GM10266 (cell line): ENCODE data around the gene TRAPPC1.

ENCODE experiments used
- DNase-seq: peaks from one replicate; pipeline ENCODE4 v3.0.0; 2012; ENCODE audit errors: extremely low spot score
- TF ChIP-seq, protein P1 (sequence below): IDR thresholded peaks from 2 replicates; pipeline ENCODE4 v1.5.1; 2012; ENCODE audit warnings: mild to moderate bottlenecking, low read depth; ENCODE audit not compliant: control insufficient read depth, insufficient read depth; ENCODE audit errors: missing control alignments

The TRAPPC1 gene, protein sequence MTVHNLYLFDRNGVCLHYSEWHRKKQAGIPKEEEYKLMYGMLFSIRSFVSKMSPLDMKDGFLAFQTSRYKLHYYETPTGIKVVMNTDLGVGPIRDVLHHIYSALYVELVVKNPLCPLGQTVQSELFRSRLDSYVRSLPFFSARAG

DNA sequence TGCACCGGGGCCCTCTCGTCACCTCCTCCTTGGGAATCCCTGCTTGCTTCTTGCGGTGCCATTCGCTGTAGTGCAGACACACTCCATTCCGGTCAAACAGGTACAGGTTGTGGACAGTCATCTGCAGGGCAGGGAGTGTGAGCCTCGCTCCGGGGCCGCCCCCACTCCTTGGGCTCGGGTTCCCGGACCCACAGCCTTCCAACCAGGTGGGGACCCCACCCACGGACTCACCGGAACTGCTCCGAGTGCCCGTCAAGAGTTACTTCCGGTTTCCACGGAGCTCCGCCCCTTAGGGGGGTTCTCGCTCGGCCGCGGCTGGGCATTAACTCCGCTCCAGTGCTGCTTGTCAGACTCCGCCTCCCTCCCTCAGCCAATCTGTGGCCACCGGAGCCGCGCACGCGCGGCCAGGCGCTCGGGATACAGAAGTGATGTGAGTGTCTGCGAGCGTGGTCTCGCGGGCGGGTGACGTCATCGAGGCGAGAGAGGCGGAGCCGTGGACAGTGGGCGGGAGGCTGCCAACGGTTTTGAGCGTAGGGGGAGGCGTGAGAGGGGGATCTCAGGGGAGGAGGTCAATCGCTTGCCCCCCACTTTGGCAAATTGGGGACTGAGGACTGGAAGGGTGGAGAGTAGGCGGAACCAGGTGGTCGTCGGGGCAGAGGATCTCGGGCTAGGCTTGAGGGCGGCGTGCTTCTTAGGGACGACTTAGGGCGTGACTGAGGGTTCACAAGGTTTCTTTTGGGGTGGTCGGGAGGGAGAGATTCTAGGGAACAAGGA lies at the start of gene TRAPPC1, which contains the start of gene CNTROB:
TSS of gene TRAPPC1 (minus strand) at position 238 of the 774 bp plus-strand sequence. CDS start at position 121, 117 bp downstream.
TSS of gene CNTROB (plus strand) at position 498 of the 774 bp plus-strand sequence. CDS start 874 bp downstream, outside the sequence.
- TF ChIP-seq, protein P1, sequence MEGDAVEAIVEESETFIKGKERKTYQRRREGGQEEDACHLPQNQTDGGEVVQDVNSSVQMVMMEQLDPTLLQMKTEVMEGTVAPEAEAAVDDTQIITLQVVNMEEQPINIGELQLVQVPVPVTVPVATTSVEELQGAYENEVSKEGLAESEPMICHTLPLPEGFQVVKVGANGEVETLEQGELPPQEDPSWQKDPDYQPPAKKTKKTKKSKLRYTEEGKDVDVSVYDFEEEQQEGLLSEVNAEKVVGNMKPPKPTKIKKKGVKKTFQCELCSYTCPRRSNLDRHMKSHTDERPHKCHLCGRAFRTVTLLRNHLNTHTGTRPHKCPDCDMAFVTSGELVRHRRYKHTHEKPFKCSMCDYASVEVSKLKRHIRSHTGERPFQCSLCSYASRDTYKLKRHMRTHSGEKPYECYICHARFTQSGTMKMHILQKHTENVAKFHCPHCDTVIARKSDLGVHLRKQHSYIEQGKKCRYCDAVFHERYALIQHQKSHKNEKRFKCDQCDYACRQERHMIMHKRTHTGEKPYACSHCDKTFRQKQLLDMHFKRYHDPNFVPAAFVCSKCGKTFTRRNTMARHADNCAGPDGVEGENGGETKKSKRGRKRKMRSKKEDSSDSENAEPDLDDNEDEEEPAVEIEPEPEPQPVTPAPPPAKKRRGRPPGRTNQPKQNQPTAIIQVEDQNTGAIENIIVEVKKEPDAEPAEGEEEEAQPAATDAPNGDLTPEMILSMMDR: no peak
- peak; percentile 100 for DNase-seq

DNA sequence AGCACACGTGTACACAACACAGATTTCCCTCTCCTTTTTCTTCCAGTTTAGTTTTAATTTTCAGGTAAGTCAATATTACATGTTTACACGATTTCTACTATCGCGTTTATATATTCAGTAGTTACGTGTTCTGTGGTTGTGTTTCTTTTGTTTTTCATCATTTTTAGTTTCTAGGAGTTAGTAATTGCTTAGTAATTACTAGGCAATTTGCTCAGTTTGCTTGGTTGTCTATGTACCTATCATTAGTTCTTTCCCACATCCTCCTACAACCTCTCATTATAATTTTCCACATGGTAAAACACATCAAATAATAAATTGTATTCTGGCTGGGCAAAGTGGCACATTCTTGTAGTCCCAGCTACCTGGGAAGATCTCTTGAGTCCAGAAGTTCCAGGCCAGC lies 46.1 kb upstream of the TRAPPC1 start:
- TF ChIP-seq, protein P1: no peak
- no peak for DNase-seq

DNA sequence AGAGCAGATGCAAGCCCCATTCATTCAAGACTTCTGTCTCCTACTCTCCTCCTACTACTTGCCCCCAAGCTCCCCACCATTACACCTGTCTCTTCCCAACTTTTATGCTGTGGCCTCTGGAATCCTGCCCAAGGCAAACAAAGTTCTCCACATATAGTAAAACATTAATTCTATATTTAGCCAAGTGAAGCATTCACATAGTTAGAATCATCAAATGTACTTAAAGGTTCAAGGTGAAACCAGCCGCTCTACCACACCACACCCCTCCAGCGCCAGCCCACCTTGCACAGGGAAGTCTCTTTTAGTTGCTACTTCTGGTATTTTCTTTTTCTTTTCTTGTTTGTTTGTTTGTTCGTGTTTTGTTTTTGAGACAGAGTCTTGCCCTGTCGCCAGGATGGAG lies 45.3 kb upstream of the TRAPPC1 start:
- no peak for DNase-seq
- TF ChIP-seq, protein P1: no peak

DNA sequence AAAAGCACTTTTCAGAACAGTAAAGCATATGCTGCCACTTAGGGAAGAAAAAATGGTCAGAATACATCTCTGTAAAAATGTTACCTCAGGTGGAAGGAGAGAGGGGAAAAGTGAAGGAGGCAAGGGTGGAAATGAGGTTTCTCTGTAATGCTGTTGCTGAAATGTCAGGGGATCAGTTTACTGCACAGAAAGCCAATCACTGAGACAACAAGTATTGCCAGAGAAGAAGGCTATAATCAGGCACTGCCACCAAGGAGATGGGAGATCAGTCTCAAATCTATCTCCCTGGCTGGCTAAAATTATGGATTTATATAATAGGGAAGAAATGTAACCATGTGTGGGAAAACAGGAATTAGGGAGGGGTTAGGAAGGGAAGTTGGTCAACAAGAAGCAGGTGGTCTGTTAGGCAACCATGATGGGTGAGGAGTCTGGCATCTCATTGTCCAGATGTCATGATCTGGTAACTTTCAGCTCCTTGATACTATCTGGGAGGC lies 42.9 kb upstream of the TRAPPC1 start:
- TF ChIP-seq, protein P1: no peak
- DNase-seq: no peak

DNA sequence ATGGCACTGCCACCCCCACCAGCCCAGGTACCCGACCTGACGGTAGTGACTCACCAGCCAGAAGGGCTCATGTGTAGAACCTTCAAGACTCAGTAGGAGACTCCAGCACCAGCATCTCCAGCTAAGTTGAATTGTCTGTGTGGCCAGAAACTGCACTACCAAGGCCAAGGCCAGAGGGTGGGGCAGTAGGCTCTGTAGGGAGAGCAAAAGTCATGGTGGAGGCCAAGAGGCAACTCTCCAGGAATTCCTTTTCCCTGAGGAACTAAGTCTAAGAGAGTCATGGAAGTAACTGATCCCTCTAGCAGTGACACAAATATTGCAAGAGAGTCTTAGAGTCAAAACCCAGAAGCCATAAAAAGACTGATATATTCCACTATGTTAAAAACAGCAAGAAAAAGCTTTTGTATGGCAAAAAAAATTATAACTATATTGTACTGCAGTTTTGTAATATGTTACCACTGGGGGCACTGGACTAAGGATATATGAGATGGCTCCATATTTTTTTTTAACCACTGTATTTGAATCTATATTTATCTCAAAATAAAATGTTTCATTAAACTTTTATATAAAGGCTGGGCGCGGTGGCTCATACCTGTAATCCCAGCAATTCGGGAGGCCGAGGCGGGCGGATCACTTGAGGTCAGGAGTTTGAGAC lies 40.5 kb upstream of the TRAPPC1 start:
- no peak for DNase-seq
- TF ChIP-seq, protein P1: no peak

DNA sequence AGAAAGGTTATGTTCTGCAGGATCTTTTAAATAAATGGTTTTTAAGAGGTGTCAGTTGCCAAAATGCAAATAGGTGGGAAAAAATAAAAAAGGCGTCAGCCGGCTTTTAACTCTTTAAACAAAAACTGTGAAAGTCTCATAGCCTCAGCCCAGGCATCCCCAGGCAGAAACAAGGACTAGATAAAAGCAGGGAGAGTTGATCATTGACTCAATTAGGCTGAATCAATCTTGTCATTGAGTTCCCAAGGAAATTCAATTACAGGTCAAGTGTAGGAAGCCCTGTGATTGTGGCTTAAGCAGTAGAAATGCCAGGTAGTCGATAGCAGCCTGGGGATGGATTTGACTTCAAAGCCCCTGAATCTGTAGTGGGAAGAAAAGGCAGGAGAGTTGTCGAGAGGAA lies 39.9 kb upstream of the TRAPPC1 start:
- TF ChIP-seq, protein P1: no peak
- no peak for DNase-seq

DNA sequence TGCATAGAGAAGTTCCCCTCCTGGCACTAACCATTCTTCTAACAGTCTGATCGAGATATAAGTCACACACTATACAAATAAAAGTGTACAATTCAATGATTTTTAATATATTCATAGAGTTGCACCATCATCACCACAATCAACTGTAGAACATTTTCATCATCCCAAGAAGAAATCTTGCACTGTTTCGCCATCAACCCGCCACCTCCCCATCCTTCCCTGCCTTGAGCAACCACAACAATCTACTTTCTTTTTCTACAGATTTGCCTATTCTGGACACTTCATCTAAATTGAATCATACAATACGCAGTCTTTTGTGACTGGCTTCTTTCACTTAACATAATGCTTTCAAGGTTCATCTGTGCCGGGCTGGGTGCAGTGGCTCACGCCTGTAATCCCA lies 37.7 kb upstream of the TRAPPC1 start:
- TF ChIP-seq, protein P1: no peak
- no peak for DNase-seq
